Breast epithelium (tissue), 3 donors: ENCODE data around the gene IPO13.

Experiments used
- POLR2A ChIP-seq: fragments of 450-650 bp; IDR thresholded peaks from one replicate; pipeline ENCODE4 v1.6.1; 2016; ENCODE audit warnings: antibody characterized with exemption, mild to moderate bottlenecking, moderate library complexity
- POLR2AphosphoS5 ChIP-seq, 3 donors: sonication (generic); formaldehyde crosslinking; IDR thresholded peaks; one replicate each; pipeline ENCODE4 v1.6.1; 2017; ENCODE audit warnings: antibody characterized with exemption in 3 of 3
- TF ChIP-seq, protein P1 (sequence below), 3 donors: fragments of 450-650 bp; IDR thresholded peaks; one replicate each; pipeline ENCODE4 v1.5.1; 2016 to 2017; ENCODE audit warnings: antibody characterized with exemption in 3 of 3, mild to moderate bottlenecking in 3 of 3, moderate library complexity in 3 of 3

DNA sequence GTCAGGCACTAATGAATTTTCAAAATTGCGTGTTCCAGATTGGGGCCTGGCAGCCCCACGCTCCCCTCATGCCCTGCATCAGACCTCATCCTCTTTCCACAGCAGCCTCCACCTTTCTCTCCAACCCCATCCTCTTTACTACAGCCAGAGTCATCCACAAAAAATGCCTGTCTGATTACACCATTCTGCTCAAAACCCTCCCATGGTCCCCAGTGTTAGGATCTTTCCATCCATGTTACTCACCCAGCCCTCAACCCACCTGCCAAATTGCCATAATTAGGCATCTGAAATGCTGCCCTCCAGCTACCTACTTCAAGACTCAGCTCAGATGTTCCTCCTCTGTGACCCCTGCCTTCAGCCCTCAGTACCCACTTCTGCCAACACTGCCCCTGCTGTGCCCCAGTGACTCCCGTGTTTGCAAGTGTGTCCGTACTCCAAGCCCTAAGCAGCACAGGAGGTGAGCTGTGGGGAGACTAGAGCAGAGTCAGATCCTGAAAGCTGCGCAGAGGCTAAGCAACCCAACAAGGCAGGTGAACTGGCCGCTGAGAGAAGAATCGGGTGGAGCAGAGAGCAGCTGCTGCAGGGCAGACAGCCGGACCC is 13.9 kb upstream of the IPO13 start:
- TF ChIP-seq, protein P1, sequence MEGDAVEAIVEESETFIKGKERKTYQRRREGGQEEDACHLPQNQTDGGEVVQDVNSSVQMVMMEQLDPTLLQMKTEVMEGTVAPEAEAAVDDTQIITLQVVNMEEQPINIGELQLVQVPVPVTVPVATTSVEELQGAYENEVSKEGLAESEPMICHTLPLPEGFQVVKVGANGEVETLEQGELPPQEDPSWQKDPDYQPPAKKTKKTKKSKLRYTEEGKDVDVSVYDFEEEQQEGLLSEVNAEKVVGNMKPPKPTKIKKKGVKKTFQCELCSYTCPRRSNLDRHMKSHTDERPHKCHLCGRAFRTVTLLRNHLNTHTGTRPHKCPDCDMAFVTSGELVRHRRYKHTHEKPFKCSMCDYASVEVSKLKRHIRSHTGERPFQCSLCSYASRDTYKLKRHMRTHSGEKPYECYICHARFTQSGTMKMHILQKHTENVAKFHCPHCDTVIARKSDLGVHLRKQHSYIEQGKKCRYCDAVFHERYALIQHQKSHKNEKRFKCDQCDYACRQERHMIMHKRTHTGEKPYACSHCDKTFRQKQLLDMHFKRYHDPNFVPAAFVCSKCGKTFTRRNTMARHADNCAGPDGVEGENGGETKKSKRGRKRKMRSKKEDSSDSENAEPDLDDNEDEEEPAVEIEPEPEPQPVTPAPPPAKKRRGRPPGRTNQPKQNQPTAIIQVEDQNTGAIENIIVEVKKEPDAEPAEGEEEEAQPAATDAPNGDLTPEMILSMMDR (IDR thresholded peaks at IDR 0.05): no peak
- TF ChIP-seq POLR2A (no peak), POLR2AphosphoS5 (IDR thresholded peaks at IDR 0.05) (no peak)
